ENCODE data around the gene TMEM203. TPM values are rescaled to one million over a fixed set of nuclear protein-coding genes. Genes with fewer than 3 reads are reported as not detected.

The TMEM203 gene
- total and polyA plus RNA-seq, 2 experiments from 2014 or later, result 32.7 to 53.4 TPM

- TF ChIP-seq, protein P1, sequence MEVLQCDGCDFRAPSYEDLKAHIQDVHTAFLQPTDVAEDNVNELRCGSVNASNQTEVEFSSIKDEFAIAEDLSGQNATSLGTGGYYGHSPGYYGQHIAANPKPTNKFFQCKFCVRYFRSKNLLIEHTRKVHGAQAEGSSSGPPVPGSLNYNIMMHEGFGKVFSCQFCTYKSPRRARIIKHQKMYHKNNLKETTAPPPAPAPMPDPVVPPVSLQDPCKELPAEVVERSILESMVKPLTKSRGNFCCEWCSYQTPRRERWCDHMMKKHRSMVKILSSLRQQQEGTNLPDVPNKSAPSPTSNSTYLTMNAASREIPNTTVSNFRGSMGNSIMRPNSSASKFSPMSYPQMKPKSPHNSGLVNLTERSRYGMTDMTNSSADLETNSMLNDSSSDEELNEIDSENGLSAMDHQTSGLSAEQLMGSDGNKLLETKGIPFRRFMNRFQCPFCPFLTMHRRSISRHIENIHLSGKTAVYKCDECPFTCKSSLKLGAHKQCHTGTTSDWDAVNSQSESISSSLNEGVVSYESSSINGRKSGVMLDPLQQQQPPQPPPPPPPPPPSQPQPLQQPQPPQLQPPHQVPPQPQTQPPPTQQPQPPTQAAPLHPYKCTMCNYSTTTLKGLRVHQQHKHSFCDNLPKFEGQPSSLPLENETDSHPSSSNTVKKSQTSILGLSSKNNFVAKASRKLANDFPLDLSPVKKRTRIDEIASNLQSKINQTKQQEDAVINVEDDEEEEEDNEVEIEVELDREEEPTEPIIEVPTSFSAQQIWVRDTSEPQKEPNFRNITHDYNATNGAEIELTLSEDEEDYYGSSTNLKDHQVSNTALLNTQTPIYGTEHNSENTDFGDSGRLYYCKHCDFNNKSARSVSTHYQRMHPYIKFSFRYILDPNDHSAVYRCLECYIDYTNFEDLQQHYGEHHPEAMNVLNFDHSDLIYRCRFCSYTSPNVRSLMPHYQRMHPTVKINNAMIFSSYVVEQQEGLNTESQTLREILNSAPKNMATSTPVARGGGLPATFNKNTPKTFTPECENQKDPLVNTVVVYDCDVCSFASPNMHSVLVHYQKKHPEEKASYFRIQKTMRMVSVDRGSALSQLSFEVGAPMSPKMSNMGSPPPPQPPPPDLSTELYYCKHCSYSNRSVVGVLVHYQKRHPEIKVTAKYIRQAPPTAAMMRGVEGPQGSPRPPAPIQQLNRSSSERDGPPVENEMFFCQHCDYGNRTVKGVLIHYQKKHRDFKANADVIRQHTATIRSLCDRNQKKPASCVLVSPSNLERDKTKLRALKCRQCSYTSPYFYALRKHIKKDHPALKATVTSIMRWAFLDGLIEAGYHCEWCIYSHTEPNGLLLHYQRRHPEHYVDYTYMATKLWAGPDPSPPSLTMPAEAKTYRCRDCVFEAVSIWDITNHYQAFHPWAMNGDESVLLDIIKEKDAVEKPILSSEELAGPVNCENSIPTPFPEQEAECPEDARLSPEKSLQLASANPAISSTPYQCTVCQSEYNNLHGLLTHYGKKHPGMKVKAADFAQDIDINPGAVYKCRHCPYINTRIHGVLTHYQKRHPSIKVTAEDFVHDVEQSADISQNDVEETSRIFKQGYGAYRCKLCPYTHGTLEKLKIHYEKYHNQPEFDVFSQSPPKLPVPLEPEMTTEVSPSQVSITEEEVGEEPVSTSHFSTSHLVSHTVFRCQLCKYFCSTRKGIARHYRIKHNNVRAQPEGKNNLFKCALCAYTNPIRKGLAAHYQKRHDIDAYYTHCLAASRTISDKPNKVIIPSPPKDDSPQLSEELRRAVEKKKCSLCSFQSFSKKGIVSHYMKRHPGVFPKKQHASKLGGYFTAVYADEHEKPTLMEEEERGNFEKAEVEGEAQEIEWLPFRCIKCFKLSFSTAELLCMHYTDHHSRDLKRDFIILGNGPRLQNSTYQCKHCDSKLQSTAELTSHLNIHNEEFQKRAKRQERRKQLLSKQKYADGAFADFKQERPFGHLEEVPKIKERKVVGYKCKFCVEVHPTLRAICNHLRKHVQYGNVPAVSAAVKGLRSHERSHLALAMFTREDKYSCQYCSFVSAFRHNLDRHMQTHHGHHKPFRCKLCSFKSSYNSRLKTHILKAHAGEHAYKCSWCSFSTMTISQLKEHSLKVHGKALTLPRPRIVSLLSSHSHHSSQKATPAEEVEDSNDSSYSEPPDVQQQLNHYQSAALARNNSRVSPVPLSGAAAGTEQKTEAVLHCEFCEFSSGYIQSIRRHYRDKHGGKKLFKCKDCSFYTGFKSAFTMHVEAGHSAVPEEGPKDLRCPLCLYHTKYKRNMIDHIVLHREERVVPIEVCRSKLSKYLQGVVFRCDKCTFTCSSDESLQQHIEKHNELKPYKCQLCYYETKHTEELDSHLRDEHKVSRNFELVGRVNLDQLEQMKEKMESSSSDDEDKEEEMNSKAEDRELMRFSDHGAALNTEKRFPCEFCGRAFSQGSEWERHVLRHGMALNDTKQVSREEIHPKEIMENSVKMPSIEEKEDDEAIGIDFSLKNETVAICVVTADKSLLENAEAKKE (CRISPR knock-in tag; IDR thresholded peaks at IDR 0.05), result no peak
- TF ChIP-seq STAT1 (IDR thresholded peaks at IDR 0.05; ENCODE audit: unreplicated experiment) (no peak), EZH2phosphoT487 (IDR thresholded peaks at IDR 0.05; ENCODE audit: unreplicated experiment) (no peak)
Observed at GRCh38 chr9:137195525-137196220, 9.8 kb downstream of the TMEM203 start (continued).

- no peak overlapping the region for H2AFZ ChIP-seq
- Mint-ChIP-seq H3K9me3 (no peaks in the 10 kb centered on the region; the same call in 2 of the 3 replicates), H3K27me3 (ENCODE audit: insufficient read depth, low read depth, poor library complexity) (peaks cover 6% of the 10 kb centered on the region), H3K4me1 (peaks cover 16% of the 10 kb centered on the region), H3K4me3 (no peak overlapping the region), H3K27ac (no peak overlapping the region), H3K36me3 (ENCODE audit: low read depth) (peaks cover 5% of the 10 kb centered on the region; the same call in 2 of the 3 replicates)
- H3K79me2 ChIP-seq (replicated peaks; ENCODE audit: insufficient read depth), result peaks cover 45% of the 10 kb centered on the region
- H3F3A ChIP-seq (replicated peaks; ENCODE audit: low read depth), result no peaks in the 10 kb centered on the region
- no peaks in the 10 kb centered on the region for H3K9me2 ChIP-seq (ENCODE audit: insufficient read depth)
- ATAC-seq (peak; percentile 35), DNase-seq (ENCODE audit: low spot score) (no peak)
- TF ChIP-seq CTCF (conservative IDR thresholded peaks at IDR 0.05; ENCODE audit: low read depth in 2 of 2) (no peak), STAT1 (IDR thresholded peaks at IDR 0.05; ENCODE audit: unreplicated experiment) (no peak), NANOG (IDR thresholded peaks at IDR 0.05; ENCODE audit: borderline replicate concordance) (no peak)
- no peak overlapping the region for H3K4me2 ChIP-seq
- no peaks in the 10 kb centered on the region for H3K36me3 ChIP-seq (ENCODE audit: insufficient read depth)
- no peaks in the 10 kb centered on the region; the same call in 1 of the 2 replicates for H4K20me1 ChIP-seq (replicated peaks; ENCODE audit: insufficient read depth)
- H3K27me3 ChIP-seq (ENCODE audit: insufficient read depth), result no peaks in the 10 kb centered on the region
- no peak overlapping the region for H3K4me3 ChIP-seq
- H3K4me1 ChIP-seq (ENCODE audit: insufficient read depth), result peaks cover 6% of the 10 kb centered on the region; the same call in 1 of the 2 replicates
- no peak overlapping the region for H3K27ac ChIP-seq (ENCODE audit: low read depth)
Observed at GRCh38 chr9:137194909-137195308, 10.5 kb downstream of the TMEM203 start.
